Measurements from ENCODE around the gene ARIH1. TPM values are rescaled to one million over a fixed set of nuclear protein-coding genes. Genes with fewer than 3 reads are reported as not detected.

The ARIH1 gene
- total and polyA plus RNA-seq, 2 of the 8 experiments (the other 6 are each of a cell fraction or from before 2014, with no cell fraction given), result 32.7 to 179 TPM

GRCh38 chr15:72534523-72534922, 60.4 kb downstream of the ARIH1 start:
- H3K79me2 ChIP-seq (ENCODE audit: control insufficient read depth in 1 of 2, insufficient read depth in 2 of 2, low read length in 2 of 2), result peaks cover 3 to 55% of the 10 kb centered on the region in 2 experiments; a peak in 2 of 4 replicates
- no peaks in the 10 kb centered on the region for H3K4me1 ChIP-seq (replicated peaks in 1 of 4; ENCODE audit: control insufficient read depth in 3 of 4, insufficient read depth in 4 of 4, low read length in 3 of 4)
- no peak overlapping the region for H3K9ac ChIP-seq (replicated peaks in 1 of 4; ENCODE audit: extremely low read depth in 1 of 4, low read depth in 3 of 4, low read length in 3 of 4)
- FAIRE-seq (no peak), DNase-seq (ENCODE audit: low read depth in 1 of 2, low spot score in 2 of 2) (no peak)
- H2BK5ac ChIP-seq (ENCODE audit: low read depth, low read length), result no peak overlapping the region
- no peak overlapping the region for H2BK20ac ChIP-seq (ENCODE audit: low read length)
- H3K4me2 ChIP-seq (ENCODE audit: insufficient read depth in 1 of 2, low read depth in 2 of 2, low read length in 2 of 2), result no peak overlapping the region
- no peak overlapping the region for H2BK120ac ChIP-seq (replicated peaks; ENCODE audit: low read depth, low read length)
- no peak overlapping the region for H3K4ac ChIP-seq (replicated peaks; ENCODE audit: insufficient read length, low read depth, low read length)
- no peak overlapping the region for H3K4me3 ChIP-seq (ENCODE audit: extremely low read depth in 1 of 4, insufficient read depth in 2 of 4, low read depth in 3 of 4, low read length in 4 of 4)
- CTCF ChIA-PET (ENCODE audit: partially characterized antibody), result interaction anchor here (1.3 to 2.9 kb wide), 5 partner anchors 55 to 221 kb away, joined by 3 to 11 read pairs (median 6); no protein-coding TSS in a partner anchor
- no peak overlapping the region for H3K56ac ChIP-seq (replicated peaks; ENCODE audit: insufficient read length, low read depth, low read length)
- H3K23ac ChIP-seq (ENCODE audit: insufficient read length), result no peak overlapping the region
- no peaks in the 10 kb centered on the region for H4K20me1 ChIP-seq (replicated peaks in 1 of 2; ENCODE audit: control insufficient read depth in 1 of 2, insufficient read depth in 2 of 2, low read length in 2 of 2)
- TF ChIP-seq, protein P1, sequence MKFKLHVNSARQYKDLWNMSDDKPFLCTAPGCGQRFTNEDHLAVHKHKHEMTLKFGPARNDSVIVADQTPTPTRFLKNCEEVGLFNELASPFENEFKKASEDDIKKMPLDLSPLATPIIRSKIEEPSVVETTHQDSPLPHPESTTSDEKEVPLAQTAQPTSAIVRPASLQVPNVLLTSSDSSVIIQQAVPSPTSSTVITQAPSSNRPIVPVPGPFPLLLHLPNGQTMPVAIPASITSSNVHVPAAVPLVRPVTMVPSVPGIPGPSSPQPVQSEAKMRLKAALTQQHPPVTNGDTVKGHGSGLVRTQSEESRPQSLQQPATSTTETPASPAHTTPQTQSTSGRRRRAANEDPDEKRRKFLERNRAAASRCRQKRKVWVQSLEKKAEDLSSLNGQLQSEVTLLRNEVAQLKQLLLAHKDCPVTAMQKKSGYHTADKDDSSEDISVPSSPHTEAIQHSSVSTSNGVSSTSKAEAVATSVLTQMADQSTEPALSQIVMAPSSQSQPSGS (IDR thresholded peaks at IDR 0.05; ENCODE audit: low read length), result no peak
- TF ChIP-seq, protein P2, sequence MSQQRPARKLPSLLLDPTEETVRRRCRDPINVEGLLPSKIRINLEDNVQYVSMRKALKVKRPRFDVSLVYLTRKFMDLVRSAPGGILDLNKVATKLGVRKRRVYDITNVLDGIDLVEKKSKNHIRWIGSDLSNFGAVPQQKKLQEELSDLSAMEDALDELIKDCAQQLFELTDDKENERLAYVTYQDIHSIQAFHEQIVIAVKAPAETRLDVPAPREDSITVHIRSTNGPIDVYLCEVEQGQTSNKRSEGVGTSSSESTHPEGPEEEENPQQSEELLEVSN (IDR thresholded peaks at IDR 0.05), result no peak
- no peak for TF ChIP-seq SAP30 (IDR thresholded peaks at IDR 0.05; ENCODE audit: insufficient read depth, insufficient replicate concordance, low read length)
- TF ChIP-seq RAD21 (IDR thresholded peaks at IDR 0.05 in 1 of 2, conservative IDR thresholded peaks at IDR 0.05 in 1 of 2; ENCODE audit: low read depth in 2 of 2, low read length in 2 of 2), result no peak
- H3K79me1 ChIP-seq (ENCODE audit: low read depth, low read length), result no peaks in the 10 kb centered on the region
- no peaks in the 10 kb centered on the region for H3K23me2 ChIP-seq (ENCODE audit: low read depth, low read length)
- no peaks in the 10 kb centered on the region for H3K27me3 ChIP-seq (replicated peaks in 1 of 4; ENCODE audit: control insufficient read depth in 3 of 4, extremely low read depth in 1 of 4, insufficient read depth in 3 of 4, low read length in 3 of 4)
- H2BK12ac ChIP-seq (ENCODE audit: low read depth, low read length), result no peak overlapping the region
- peaks cover 4 to 5% of the 10 kb centered on the region in 2 experiments; a peak in 1 of 4 replicates for H3K9me3 ChIP-seq (ENCODE audit: insufficient read depth in 2 of 2, low read depth in 1 of 2, low read length in 1 of 2)
- peaks cover 0 to 5% (median 0%) of the 10 kb centered on the region in 4 experiments; a peak in 4 of 8 replicates for H3K36me3 ChIP-seq (ENCODE audit: control insufficient read depth in 2 of 4, insufficient read depth in 4 of 4, low read length in 3 of 4)
- H4K5ac ChIP-seq (ENCODE audit: insufficient read length, low read depth, low read length), result no peak overlapping the region
- POLR2A ChIA-PET (ENCODE audit: partially characterized antibody), result no interaction called here
- 87% methylated on average over 3 of the region's 3 CpGs; no CpG with 5 or more reads in 1 of the 2 experiments for WGBS, 2 experiments (ENCODE audit: extremely low coverage in 1 of 2, insufficient coverage in 1 of 2, insufficient read length in 1 of 2, insufficient replicate concordance in 2 of 2, low coverage in 1 of 2, low lambda C conversion rate in 2 of 2, missing lambda C conversion rate in 1 of 2)
- H4K91ac ChIP-seq (replicated peaks; ENCODE audit: insufficient read length, low read length), result no peak overlapping the region
- H3K18ac ChIP-seq (ENCODE audit: extremely low read depth, low read length), result no peak overlapping the region
- H3K14ac ChIP-seq (ENCODE audit: insufficient read length), result no peak overlapping the region
- H3K27ac ChIP-seq (ENCODE audit: low read depth, low read length), result no peak overlapping the region
- H4K8ac ChIP-seq (ENCODE audit: extremely low read depth, insufficient read depth, low read length), result no peak overlapping the region
- no peak overlapping the region for H2BK15ac ChIP-seq (ENCODE audit: low read length)
- H2AK5ac ChIP-seq (ENCODE audit: low read depth, low read length), result no peak overlapping the region
- no peak overlapping the region for H2AFZ ChIP-seq (ENCODE audit: low read length)
